Panc1 (cell line): Measurements from ENCODE around the gene MBD1. TPM values are rescaled to one million over a fixed set of nuclear protein-coding genes. Genes with fewer than 3 reads are reported as not detected.
"Not testable (repeated sequence)": the region's sequence is repeated elsewhere in the genome, so short reads cannot be mapped to it uniquely, and the experiment has no call there.

Source experiments
- ATAC-seq: fragments of 200-7000 bp; cut with Tn5 transposase; 2 replicates; pipeline ENCODE4 v1.9.1; 2020; ENCODE audit warnings: mild to moderate bottlenecking, moderate library complexity
- BruUV-seq: library from RNA; stranded (reverse); fragments of 400-500 nt; replicated peaks from 2 replicates; lab custom pipeline; 2021; lab: Mats Ljungman, UMichigan
- CTCF ChIA-PET: fragments of 300-600 bp; sonication (Branson Sonifier 250); formaldehyde crosslinking; loops from one replicate; lab custom pipeline; 2022; ENCODE audit warnings: antibody characterized with exemption; lab: Charles Lee
- POLR2A ChIA-PET: fragments of 300-600 bp; sonication (Branson Sonifier 250); formaldehyde crosslinking; loops from one replicate; lab custom pipeline; 2022; ENCODE audit warnings: antibody characterized with exemption; lab: Charles Lee
- DNase-seq: peaks from one replicate; pipeline ENCODE4 v3.0.0-alpha.2; 2010; ENCODE audit warnings: low read depth, low spot score
- H3K27ac ChIP-seq: 2 replicates; pipeline ENCODE4 v1.5.1; 2011; ENCODE audit warnings: mild to moderate bottlenecking, low read length, inconsistent platforms
- H3K27me3 ChIP-seq: fragments of 200-500 bp; sonication (Bioruptor generic); 2 replicates; pipeline ENCODE4 v1.6.0; 2014; ENCODE audit warnings: low read length, inconsistent platforms; ENCODE audit not compliant: control insufficient read depth, insufficient read depth
- H3K36me3 ChIP-seq: fragments of 200-500 bp; sonication (Bioruptor generic); 2 replicates; pipeline ENCODE4 v1.5.1; 2014; ENCODE audit warnings: inconsistent platforms, mild to moderate bottlenecking, low read length, moderate library complexity; ENCODE audit not compliant: control insufficient read depth, insufficient read depth
- H3K4me1 ChIP-seq: 2 replicates; pipeline ENCODE4 v1.5.1; 2011; ENCODE audit warnings: inconsistent platforms, mild to moderate bottlenecking, low read length, moderate library complexity; ENCODE audit not compliant: control insufficient read depth, insufficient read depth
- H3K4me3 ChIP-seq, 2 experiments: 2 replicates each; pipeline ENCODE4 v1.5.1; 2011 to 2012; ENCODE audit warnings: low read depth in 2 of 2, low read length in 2 of 2, mild to moderate bottlenecking in 2 of 2, inconsistent platforms in 1 of 2, moderate library complexity in 1 of 2
- H3K9me3 ChIP-seq: fragments of 200-500 bp; sonication (Bioruptor generic); 2 replicates; pipeline ENCODE4 v1.5.1; 2014; ENCODE audit warnings: low read depth, mild to moderate bottlenecking, inconsistent platforms, low read length, moderate library complexity; ENCODE audit not compliant: control insufficient read depth, insufficient read depth
- POLR2AphosphoS5 ChIP-seq: IDR thresholded peaks from 2 replicates; pipeline ENCODE4 v1.6.1; 2012; ENCODE audit warnings: mild to moderate bottlenecking, low read depth, low read length, moderate library complexity
- SIN3A ChIP-seq: IDR thresholded peaks from 2 replicates; pipeline ENCODE4 v1.6.1; 2012; ENCODE audit warnings: low read depth, mild to moderate bottlenecking, low read length, moderate library complexity, borderline replicate concordance; ENCODE audit not compliant: insufficient read depth
- TCF7L2 ChIP-seq: IDR thresholded peaks from 2 replicates; pipeline ENCODE4 v1.6.1; 2011; ENCODE audit warnings: mild to moderate bottlenecking, low read depth, low read length, inconsistent platforms
- in situ Hi-C: cut with HindIII; loops from 2 replicates; pipeline ENCODE4 v1.10.0; 2016; ENCODE audit warnings: low sequenced_read_pairs, low pct_unique_long_range_greater_than_20kb
- intact Hi-C: fragments of 100-400 bp; cut with micrococcal nuclease; formaldehyde crosslinking; loops from one replicate; pipeline ENCODE4 v1.10.0; 2022; ENCODE audit not compliant: unreplicated experiment
- total RNA-seq: library from RNA; stranded (reverse); gene quantifications from one replicate; pipeline ENCODE4 v1.2.1, GENCODE V29; 2021; ENCODE audit not compliant: unreplicated experiment
- TF ChIP-seq, protein P1 (sequence below): fragments of 450-650 bp; IDR thresholded peaks from 2 replicates; pipeline ENCODE4 v1.5.1; 2017; ENCODE audit warnings: mild to moderate bottlenecking
- TF ChIP-seq, protein P2 (sequence below), 2 experiments: IDR thresholded peaks; 2 replicates each; pipeline ENCODE4 v1.6.1; 2011 to 2012; ENCODE audit warnings: low read depth in 2 of 2, control low read depth in 1 of 2, low read length in 1 of 2, mild to moderate bottlenecking in 1 of 2, moderate library complexity in 1 of 2; ENCODE audit not compliant: insufficient read depth in 1 of 2

Gene MBD1
- total RNA-seq, 1 experiment from 2014 or later, result 47.3 TPM

DNA sequence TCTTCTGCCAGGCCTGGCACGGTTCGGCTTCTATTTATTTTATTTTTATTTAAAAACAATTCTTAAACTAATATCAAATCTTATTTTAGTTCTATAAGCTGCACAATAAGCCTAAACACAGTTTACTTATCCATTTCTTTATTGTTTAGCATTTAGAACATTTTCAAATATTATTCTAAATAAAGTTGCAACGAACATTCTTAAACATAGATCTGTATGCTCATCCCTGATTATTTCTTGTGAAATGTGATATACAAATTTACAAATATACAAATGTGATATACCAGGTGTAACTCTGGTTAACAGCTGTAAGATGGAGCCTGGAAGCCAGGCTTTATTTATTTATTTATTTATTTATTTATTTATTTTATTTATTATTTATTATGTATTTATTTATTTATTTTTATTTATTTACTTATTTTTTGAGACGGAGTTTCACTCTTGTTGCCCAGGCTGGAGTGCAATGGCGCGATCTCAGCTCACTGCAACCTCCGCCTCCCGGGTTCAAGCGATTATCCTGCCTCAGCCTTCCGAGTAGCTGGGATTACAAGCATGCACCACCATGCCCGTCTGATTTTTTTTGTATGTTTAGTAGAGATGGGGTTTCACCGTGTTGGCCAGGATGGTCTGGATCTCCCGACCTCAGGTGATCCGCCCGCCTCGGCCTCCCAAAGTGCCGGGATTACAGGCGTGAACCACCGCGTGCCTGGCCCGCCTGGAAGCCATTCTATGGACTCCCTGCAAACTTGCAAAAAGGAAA is 7.2 kb upstream of the MBD1 start:
- intact Hi-C loops, result loop anchor here (10.0 kb wide), 1 partner anchor 66 kb away; no protein-coding TSS in a partner anchor
- ATAC-seq, DNase-seq, in situ Hi-C loops, BruUV-seq, H3K36me3 ChIP-seq, H3K27me3 ChIP-seq, CTCF ChIA-PET, POLR2A ChIA-PET, H3K9me3 ChIP-seq, H3K4me1 ChIP-seq: not testable (repeated sequence)
- H3K27ac ChIP-seq, result 0 out of 2 replicates have a peak overlapping the region, but pooled peaks have one; percentile 34
- peak overlapping the region; percentile 88 to 91 for H3K4me3 ChIP-seq

DNA sequence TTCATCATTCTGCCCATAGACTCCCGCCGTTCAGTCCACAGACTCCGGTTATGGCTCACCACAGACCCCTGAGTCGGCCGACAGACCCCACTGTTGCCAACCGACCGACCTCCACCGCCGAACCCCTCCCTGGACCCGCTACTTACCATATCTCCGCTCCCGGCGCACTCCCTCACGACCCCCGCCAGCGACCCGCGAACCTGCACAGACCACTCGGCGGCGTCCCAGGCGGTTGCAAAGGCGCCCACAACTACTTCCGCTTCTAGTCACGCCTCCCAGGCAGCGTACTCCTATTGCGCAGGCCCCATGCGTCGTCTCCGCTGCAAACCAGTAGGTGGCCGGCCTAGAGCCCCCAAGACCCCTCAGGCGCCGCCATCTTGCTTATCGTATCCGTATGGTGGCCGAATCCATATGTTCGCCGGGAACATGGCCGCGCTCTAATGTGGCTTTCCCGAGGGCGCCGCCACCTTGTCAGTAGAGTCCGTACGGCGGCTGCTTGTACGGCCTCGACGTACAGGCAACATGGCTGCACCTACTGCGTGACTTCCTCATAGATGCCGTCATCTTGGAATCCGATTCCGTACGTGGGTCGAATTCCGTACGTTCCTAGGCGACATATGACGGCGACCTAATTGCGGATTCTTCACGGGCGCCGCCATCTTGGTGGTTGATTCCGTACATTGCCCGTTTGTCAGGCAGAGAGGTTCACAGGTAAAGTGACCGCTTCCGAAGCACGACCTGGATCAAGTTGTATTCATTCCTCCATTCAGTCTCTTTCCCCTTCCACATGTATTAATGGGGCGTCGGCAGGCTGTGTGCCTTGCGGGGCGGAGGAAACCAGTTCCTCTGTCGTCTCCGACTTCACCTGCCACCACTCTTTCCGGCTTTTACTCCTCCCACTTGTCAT is 6.4 kb upstream of the MBD1 start, which contains the start of gene CXXC1:
Gene CXXC1, minus strand, starts transcription at position 252 of the 907 bp plus-strand sequence. Its CDS starts 103 bp downstream, at position 149.
- peak within 1 kb of the TSS; percentile 85 for H3K27ac ChIP-seq
- POLR2A ChIA-PET, result no interaction called here
- ATAC-seq (peak; percentile 95), DNase-seq (peak; percentile 95)
- CTCF ChIA-PET, result no interaction called here
- BruUV-seq, result no TSS peak
- no peaks in the 10 kb centered on the region for H3K27me3 ChIP-seq
- intact Hi-C loops, result loop anchor here (10.0 kb wide), 1 partner anchor 67 kb away; no protein-coding TSS in a partner anchor
- H3K4me1 ChIP-seq, result no peaks in the 10 kb centered on the region
- no peaks in the 10 kb centered on the region; the same call in 1 of the 2 replicates for H3K36me3 ChIP-seq
- peak within 1 kb of the TSS; percentile 88 to 91 for H3K4me3 ChIP-seq
- H3K9me3 ChIP-seq, result no peaks in the 10 kb centered on the region
- in situ Hi-C loops, result no loop called here
- TF ChIP-seq POLR2AphosphoS5 (peak; percentile 41; the same call in 1 of the 2 replicates), TCF7L2 (peak; percentile 92), SIN3A (0 out of 2 replicates have a peak, but pooled peaks have one; percentile 26)
- TF ChIP-seq, protein P1, sequence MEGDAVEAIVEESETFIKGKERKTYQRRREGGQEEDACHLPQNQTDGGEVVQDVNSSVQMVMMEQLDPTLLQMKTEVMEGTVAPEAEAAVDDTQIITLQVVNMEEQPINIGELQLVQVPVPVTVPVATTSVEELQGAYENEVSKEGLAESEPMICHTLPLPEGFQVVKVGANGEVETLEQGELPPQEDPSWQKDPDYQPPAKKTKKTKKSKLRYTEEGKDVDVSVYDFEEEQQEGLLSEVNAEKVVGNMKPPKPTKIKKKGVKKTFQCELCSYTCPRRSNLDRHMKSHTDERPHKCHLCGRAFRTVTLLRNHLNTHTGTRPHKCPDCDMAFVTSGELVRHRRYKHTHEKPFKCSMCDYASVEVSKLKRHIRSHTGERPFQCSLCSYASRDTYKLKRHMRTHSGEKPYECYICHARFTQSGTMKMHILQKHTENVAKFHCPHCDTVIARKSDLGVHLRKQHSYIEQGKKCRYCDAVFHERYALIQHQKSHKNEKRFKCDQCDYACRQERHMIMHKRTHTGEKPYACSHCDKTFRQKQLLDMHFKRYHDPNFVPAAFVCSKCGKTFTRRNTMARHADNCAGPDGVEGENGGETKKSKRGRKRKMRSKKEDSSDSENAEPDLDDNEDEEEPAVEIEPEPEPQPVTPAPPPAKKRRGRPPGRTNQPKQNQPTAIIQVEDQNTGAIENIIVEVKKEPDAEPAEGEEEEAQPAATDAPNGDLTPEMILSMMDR, result no peak; the same call in 1 of the 2 replicates
- TF ChIP-seq, protein P2, sequence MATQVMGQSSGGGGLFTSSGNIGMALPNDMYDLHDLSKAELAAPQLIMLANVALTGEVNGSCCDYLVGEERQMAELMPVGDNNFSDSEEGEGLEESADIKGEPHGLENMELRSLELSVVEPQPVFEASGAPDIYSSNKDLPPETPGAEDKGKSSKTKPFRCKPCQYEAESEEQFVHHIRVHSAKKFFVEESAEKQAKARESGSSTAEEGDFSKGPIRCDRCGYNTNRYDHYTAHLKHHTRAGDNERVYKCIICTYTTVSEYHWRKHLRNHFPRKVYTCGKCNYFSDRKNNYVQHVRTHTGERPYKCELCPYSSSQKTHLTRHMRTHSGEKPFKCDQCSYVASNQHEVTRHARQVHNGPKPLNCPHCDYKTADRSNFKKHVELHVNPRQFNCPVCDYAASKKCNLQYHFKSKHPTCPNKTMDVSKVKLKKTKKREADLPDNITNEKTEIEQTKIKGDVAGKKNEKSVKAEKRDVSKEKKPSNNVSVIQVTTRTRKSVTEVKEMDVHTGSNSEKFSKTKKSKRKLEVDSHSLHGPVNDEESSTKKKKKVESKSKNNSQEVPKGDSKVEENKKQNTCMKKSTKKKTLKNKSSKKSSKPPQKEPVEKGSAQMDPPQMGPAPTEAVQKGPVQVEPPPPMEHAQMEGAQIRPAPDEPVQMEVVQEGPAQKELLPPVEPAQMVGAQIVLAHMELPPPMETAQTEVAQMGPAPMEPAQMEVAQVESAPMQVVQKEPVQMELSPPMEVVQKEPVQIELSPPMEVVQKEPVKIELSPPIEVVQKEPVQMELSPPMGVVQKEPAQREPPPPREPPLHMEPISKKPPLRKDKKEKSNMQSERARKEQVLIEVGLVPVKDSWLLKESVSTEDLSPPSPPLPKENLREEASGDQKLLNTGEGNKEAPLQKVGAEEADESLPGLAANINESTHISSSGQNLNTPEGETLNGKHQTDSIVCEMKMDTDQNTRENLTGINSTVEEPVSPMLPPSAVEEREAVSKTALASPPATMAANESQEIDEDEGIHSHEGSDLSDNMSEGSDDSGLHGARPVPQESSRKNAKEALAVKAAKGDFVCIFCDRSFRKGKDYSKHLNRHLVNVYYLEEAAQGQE (IDR thresholded peaks at IDR 0.05; ENCODE audit: insufficient read depth in 1 of 2, low read depth in 2 of 2, low read length in 1 of 2), result no peak
